ENCODE measurements around the gene GET3.

The GET3 gene

DNA sequence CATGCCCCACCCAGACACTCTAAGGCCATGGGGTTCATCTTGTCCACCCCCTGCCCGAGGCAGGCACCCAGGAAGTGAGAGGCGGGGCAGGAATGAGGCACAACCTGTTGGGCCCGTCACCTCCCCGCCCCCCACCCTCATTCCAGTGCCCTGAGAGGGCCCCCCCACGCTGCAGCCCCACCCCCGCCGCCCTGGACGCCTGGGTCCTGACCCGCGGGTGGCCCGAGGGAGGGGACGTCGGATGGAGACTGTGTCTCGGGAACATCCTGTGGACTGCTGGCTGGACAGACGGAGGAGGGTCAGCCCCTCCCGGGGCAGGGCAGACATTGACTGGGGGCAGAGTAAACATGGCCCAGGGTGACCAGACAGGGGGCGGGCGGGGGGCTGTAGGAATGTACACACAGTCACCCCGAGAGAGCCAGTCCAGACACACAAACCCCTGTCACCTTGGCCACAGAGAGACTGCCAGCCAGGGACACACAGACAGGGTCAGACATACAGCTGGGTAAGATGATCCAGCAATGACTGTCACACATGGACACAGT is 46.6 kb downstream of the GET3 start:
- TF ChIP-seq, protein P1, sequence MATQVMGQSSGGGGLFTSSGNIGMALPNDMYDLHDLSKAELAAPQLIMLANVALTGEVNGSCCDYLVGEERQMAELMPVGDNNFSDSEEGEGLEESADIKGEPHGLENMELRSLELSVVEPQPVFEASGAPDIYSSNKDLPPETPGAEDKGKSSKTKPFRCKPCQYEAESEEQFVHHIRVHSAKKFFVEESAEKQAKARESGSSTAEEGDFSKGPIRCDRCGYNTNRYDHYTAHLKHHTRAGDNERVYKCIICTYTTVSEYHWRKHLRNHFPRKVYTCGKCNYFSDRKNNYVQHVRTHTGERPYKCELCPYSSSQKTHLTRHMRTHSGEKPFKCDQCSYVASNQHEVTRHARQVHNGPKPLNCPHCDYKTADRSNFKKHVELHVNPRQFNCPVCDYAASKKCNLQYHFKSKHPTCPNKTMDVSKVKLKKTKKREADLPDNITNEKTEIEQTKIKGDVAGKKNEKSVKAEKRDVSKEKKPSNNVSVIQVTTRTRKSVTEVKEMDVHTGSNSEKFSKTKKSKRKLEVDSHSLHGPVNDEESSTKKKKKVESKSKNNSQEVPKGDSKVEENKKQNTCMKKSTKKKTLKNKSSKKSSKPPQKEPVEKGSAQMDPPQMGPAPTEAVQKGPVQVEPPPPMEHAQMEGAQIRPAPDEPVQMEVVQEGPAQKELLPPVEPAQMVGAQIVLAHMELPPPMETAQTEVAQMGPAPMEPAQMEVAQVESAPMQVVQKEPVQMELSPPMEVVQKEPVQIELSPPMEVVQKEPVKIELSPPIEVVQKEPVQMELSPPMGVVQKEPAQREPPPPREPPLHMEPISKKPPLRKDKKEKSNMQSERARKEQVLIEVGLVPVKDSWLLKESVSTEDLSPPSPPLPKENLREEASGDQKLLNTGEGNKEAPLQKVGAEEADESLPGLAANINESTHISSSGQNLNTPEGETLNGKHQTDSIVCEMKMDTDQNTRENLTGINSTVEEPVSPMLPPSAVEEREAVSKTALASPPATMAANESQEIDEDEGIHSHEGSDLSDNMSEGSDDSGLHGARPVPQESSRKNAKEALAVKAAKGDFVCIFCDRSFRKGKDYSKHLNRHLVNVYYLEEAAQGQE (IDR thresholded peaks at IDR 0.05; ENCODE audit: low read depth), result no peak
- TF ChIP-seq NFIC (IDR thresholded peaks at IDR 0.05) (peak; percentile 50), YY1 (IDR thresholded peaks at IDR 0.05; ENCODE audit: low read depth) (0 out of 2 replicates have a peak, but pooled peaks have one; percentile 49), CREB1 (IDR thresholded peaks at IDR 0.05; ENCODE audit: low read depth) (no peak), TCF12 (IDR thresholded peaks at IDR 0.05; ENCODE audit: low read depth) (peak; percentile 93), EP300 (IDR thresholded peaks at IDR 0.05; ENCODE audit: borderline replicate concordance) (peak; percentile 92), EGR1 (IDR thresholded peaks at IDR 0.05) (peak; percentile 75), RAD21 (IDR thresholded peaks at IDR 0.05; ENCODE audit: low read depth) (no peak; the same call in 1 of the 2 replicates), CEBPB (IDR thresholded peaks at IDR 0.05) (no peak), TEAD4 (IDR thresholded peaks at IDR 0.05) (peak; percentile 94), ZBTB7A (IDR thresholded peaks at IDR 0.05; ENCODE audit: low read depth) (peak; percentile 50; the same call in 1 of the 2 replicates), FOXM1 (IDR thresholded peaks at IDR 0.05; ENCODE audit: borderline replicate concordance, low read depth) (peak; percentile 80)
- TF ChIP-seq, protein P2, sequence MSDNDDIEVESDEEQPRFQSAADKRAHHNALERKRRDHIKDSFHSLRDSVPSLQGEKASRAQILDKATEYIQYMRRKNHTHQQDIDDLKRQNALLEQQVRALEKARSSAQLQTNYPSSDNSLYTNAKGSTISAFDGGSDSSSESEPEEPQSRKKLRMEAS (IDR thresholded peaks at IDR 0.05), result peak; percentile 68
- TF ChIP-seq, protein P3, sequence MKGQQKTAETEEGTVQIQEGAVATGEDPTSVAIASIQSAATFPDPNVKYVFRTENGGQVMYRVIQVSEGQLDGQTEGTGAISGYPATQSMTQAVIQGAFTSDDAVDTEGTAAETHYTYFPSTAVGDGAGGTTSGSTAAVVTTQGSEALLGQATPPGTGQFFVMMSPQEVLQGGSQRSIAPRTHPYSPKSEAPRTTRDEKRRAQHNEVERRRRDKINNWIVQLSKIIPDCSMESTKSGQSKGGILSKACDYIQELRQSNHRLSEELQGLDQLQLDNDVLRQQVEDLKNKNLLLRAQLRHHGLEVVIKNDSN (IDR thresholded peaks at IDR 0.05), result 0 out of 2 replicates have a peak, but pooled peaks have one; percentile 14

DNA sequence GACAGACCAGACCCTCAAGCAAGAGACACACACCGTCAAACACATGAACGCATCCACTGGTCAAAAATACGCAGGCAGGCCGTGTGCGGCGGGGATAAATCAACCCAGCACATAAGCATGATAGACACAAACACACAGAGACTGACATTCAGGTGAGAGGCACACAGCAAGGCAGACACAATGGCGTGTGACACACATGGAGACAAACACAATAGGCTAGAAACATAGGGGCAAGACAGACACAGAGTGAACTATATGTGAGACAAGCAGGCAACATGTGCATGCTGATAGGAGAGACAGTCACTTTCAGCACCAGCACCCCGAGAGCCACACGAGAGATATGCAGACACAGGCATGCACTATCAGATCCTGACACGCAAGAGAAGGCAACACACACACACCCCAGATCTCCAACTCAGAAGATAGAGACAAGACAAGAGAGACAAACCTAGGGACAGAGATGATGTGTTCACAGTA is 47.1 kb downstream of the GET3 start:
- TF ChIP-seq EGR1 (IDR thresholded peaks at IDR 0.05), result no peak
- no peak for TF ChIP-seq CEBPB (IDR thresholded peaks at IDR 0.05)
- no peak for TF ChIP-seq TAF1 (IDR thresholded peaks at IDR 0.05; ENCODE audit: low read depth)
- no peak for TF ChIP-seq TCF12 (IDR thresholded peaks at IDR 0.05; ENCODE audit: low read depth)
- TF ChIP-seq CREB1 (IDR thresholded peaks at IDR 0.05; ENCODE audit: low read depth), result no peak
- TF ChIP-seq, protein P1 (IDR thresholded peaks at IDR 0.05; ENCODE audit: low read depth), result no peak
- TF ChIP-seq YY1 (IDR thresholded peaks at IDR 0.05; ENCODE audit: low read depth), result no peak
- no peak for TF ChIP-seq EP300 (IDR thresholded peaks at IDR 0.05; ENCODE audit: borderline replicate concordance)

DNA sequence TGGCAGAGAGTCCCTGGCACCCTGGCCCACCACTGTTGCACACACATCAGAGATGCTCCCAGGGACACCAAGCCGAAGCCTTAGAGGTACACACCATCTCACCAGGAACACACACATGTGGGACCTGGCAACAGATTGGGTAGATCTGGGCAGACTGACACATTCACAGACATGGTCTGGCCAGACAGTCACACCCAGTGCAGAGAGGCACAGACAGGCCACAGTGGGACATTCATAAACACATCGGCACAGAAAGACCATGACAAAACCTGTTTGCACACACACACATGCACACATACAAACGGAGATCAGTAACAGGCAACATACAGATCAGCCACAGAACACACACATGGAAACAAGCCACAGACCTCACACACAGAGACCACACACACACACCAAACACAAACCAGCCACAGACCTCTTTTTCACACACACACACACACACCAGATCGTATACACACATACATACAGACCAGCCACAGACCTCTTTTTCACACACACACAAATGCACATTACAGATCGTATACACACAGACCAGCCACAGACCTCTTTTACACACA is 47.7 kb downstream of the GET3 start:
- TF ChIP-seq, protein P3 (IDR thresholded peaks at IDR 0.05), result no peak
- TF ChIP-seq EGR1 (IDR thresholded peaks at IDR 0.05), result no peak

DNA sequence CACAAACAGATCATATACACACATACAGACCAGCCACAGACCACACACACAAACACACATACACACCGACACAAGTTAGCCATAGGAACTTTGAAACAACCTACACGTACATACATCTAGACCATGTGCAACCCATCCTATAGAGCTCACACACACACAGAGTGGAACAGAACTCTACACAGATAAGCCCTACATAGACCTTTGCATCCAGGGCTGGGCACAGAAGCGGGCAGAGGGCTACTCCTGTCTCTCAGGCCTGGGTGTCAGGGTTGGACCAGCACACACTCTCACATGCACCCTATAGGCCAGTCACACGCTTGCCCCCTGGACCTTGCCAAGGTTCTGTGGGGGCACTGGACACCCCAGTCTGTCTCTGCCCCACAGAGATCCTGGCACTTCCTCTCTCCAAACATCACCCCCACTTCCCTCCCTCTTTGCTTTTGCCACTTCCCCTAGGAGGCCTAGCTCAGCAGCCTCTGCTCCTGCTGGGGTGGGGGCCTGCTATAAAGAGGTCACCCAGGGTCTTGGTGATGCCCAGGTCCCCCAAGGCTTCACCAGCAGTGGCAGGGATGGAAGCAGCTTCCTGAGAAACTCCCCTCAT is 48.2 kb downstream of the GET3 start:
- TF ChIP-seq, protein P1 (IDR thresholded peaks at IDR 0.05; ENCODE audit: low read depth), result no peak
- TF ChIP-seq ZBTB7A (IDR thresholded peaks at IDR 0.05; ENCODE audit: low read depth), result no peak
- TF ChIP-seq YY1 (IDR thresholded peaks at IDR 0.05; ENCODE audit: low read depth), result no peak
- TF ChIP-seq CEBPB (IDR thresholded peaks at IDR 0.05), result no peak
- no peak for TF ChIP-seq TAF1 (IDR thresholded peaks at IDR 0.05; ENCODE audit: low read depth)
- no peak for TF ChIP-seq EGR1 (IDR thresholded peaks at IDR 0.05)
- TF ChIP-seq CREB1 (IDR thresholded peaks at IDR 0.05; ENCODE audit: low read depth), result no peak
- TF ChIP-seq, protein P3 (IDR thresholded peaks at IDR 0.05), result no peak
